RWPE2 (cell line): ENCODE data around the gene DOCK7.

ENCODE experiments used
- ATAC-seq: fragments of 200-7000 bp; cut with Tn5 transposase; 3 replicates; pipeline ENCODE4 v1.9.1; 2021; ENCODE audit warnings: low read depth
- DNase-seq: peaks from one replicate; pipeline ENCODE4 v3.0.0-alpha.2; 2020; ENCODE audit warnings: low spot score
- H3K27ac ChIP-seq: fragments of 450-650 bp; 2 replicates; pipeline ENCODE4 v1.5.1; 2017; ENCODE audit warnings: mild to moderate bottlenecking; ENCODE audit not compliant: poor library complexity, severe bottlenecking
- H3K27me3 ChIP-seq: fragments of 250-450 bp; sonication (Bioruptor Pico); 2 replicates; pipeline ENCODE4 v1.5.1; 2021; ENCODE audit warnings: mild to moderate bottlenecking, moderate library complexity; ENCODE audit not compliant: insufficient read depth, poor library complexity, severe bottlenecking
- H3K36me3 ChIP-seq: fragments of 250-450 bp; sonication (Bioruptor Pico); 2 replicates; pipeline ENCODE4 v1.5.1; 2020; ENCODE audit warnings: low read depth, mild to moderate bottlenecking, moderate library complexity
- H3K4me1 ChIP-seq: fragments of 250-450 bp; sonication (Bioruptor Pico); 2 replicates; pipeline ENCODE4 v1.5.1; 2021; ENCODE audit warnings: mild to moderate bottlenecking, moderate library complexity; ENCODE audit not compliant: insufficient read depth, poor library complexity, severe bottlenecking
- H3K4me3 ChIP-seq: fragments of 250-450 bp; sonication (Bioruptor Pico); 2 replicates; pipeline ENCODE4 v1.5.1; 2021; ENCODE audit warnings: mild to moderate bottlenecking, moderate library complexity; ENCODE audit not compliant: severe bottlenecking
- H3K9me3 ChIP-seq: fragments of 250-450 bp; sonication (Bioruptor Pico); 2 replicates; pipeline ENCODE4 v1.5.1; 2021; ENCODE audit warnings: mild to moderate bottlenecking, moderate library complexity; ENCODE audit not compliant: severe bottlenecking
- CTCF ChIP-seq: fragments of 450-650 bp; IDR thresholded peaks from one replicate; pipeline ENCODE4 v1.5.1; 2017; ENCODE audit warnings: mild to moderate bottlenecking, moderate library complexity; ENCODE audit not compliant: poor library complexity, severe bottlenecking

DOCK7 gene

GRCh38 chr1:62590255-62590969, 97.8 kb downstream of the DOCK7 start:
- no peak for ATAC-seq
- Histone ChIP-seq H3K27ac (no peak overlapping the region), H3K9me3 (no peaks in the 10 kb centered on the region), H3K36me3 (0 out of 2 replicates have a peak, but pooled peaks cover 4% of the 10 kb centered on the region), H3K27me3 (no peaks in the 10 kb centered on the region), H3K4me1 (no peaks in the 10 kb centered on the region), H3K4me3 (no peak overlapping the region)
- no peak for TF ChIP-seq CTCF
- no peak for DNase-seq

- Histone ChIP-seq H3K36me3 (0 out of 2 replicates have a peak, but pooled peaks cover 4% of the 10 kb centered on the region), H3K4me3 (no peak overlapping the region), H3K27me3 (no peaks in the 10 kb centered on the region), H3K9me3 (no peaks in the 10 kb centered on the region), H3K27ac (no peak overlapping the region), H3K4me1 (no peaks in the 10 kb centered on the region)
- no peak for DNase-seq
- TF ChIP-seq CTCF, result no peak
- no peak for ATAC-seq
Observed at GRCh38 chr1:62589321-62589720, 98.9 kb downstream of the DOCK7 start.

GRCh38 chr1:62588000-62588399, 100.2 kb downstream of the DOCK7 start:
- DNase-seq (no peak), ATAC-seq (no peak)
- Histone ChIP-seq H3K4me3 (no peak overlapping the region), H3K4me1 (no peaks in the 10 kb centered on the region), H3K9me3 (no peaks in the 10 kb centered on the region), H3K36me3 (0 out of 2 replicates have a peak, but pooled peaks cover 4% of the 10 kb centered on the region), H3K27me3 (no peaks in the 10 kb centered on the region), H3K27ac (no peak overlapping the region)
- no peak for TF ChIP-seq CTCF

- no peak for TF ChIP-seq CTCF
- no peak overlapping the region for H3K27ac ChIP-seq
- no peak for ATAC-seq
Observed at GRCh38 chr1:62585469-62586155, 102.6 kb downstream of the DOCK7 start.

GRCh38 chr1:62573675-62574074, 114.5 kb downstream of the DOCK7 start:
- H3K27ac ChIP-seq, result no peak overlapping the region
- H3K4me3 ChIP-seq, result no peak overlapping the region
- peaks cover 23% of the 10 kb centered on the region for H3K36me3 ChIP-seq
- no peaks in the 10 kb centered on the region for H3K4me1 ChIP-seq
- DNase-seq (no peak), ATAC-seq (no peak)
- no peak for TF ChIP-seq CTCF
- no peaks in the 10 kb centered on the region for H3K27me3 ChIP-seq
- no peaks in the 10 kb centered on the region for H3K9me3 ChIP-seq

More at GRCh38 chr1:62585469-62586155, 102.6 kb downstream of the DOCK7 start:
- H3K4me1 ChIP-seq, result no peaks in the 10 kb centered on the region
- H3K36me3 ChIP-seq, result no peaks in the 10 kb centered on the region
- no peak overlapping the region for H3K4me3 ChIP-seq
- DNase-seq, result no peak
- no peaks in the 10 kb centered on the region for H3K9me3 ChIP-seq
- H3K27me3 ChIP-seq, result no peaks in the 10 kb centered on the region
